Loucy (cell line): ENCODE measurements around the gene SDS.

Source experiments
- H2AFZ ChIP-seq: fragments of 200-600 bp; sonication (generic); 2 replicates; pipeline ENCODE4 v1.6.0; 2016; ENCODE audit warnings: antibody characterized with exemption, mild to moderate bottlenecking, low read length, moderate library complexity
- H3F3A ChIP-seq: fragments of 200-600 bp; 2 replicates; pipeline ENCODE4 v1.6.0; 2016; ENCODE audit warnings: antibody characterized with exemption, low read depth, mild to moderate bottlenecking
- H3K27me3 ChIP-seq: fragments of 200-600 bp; sonication (generic); 2 replicates; pipeline ENCODE4 v1.6.1; 2014; ENCODE audit warnings: low read length, mild to moderate bottlenecking; ENCODE audit not compliant: insufficient read depth, poor library complexity, severe bottlenecking
- H3K36me3 ChIP-seq: fragments of 200-600 bp; sonication (generic); 2 replicates; pipeline ENCODE4 v1.6.1; 2016; ENCODE audit warnings: low read length; ENCODE audit not compliant: insufficient read depth
- H3K4me1 ChIP-seq: fragments of 200-600 bp; sonication (generic); 2 replicates; pipeline ENCODE4 v1.5.1; 2014; ENCODE audit warnings: low read length, mild to moderate bottlenecking; ENCODE audit not compliant: insufficient read depth, poor library complexity, severe bottlenecking
- H3K4me2 ChIP-seq: fragments of 200-600 bp; sonication (generic); 2 replicates; pipeline ENCODE4 v1.6.0; 2014; ENCODE audit warnings: antibody characterized with exemption, low read length, low read depth, mild to moderate bottlenecking; ENCODE audit not compliant: poor library complexity, severe bottlenecking
- H3K4me3 ChIP-seq: fragments of 200-600 bp; sonication (generic); 2 replicates; pipeline ENCODE4 v1.5.1; 2014; ENCODE audit warnings: low read length, mild to moderate bottlenecking, mixed read lengths; ENCODE audit not compliant: poor library complexity, severe bottlenecking
- H3K79me2 ChIP-seq: fragments of 200-600 bp; sonication (generic); 2 replicates; pipeline ENCODE4 v1.6.1; 2014; ENCODE audit warnings: low read length; ENCODE audit not compliant: insufficient read depth
- H3K9ac ChIP-seq: fragments of 200-600 bp; sonication (generic); 2 replicates; pipeline ENCODE4 v1.6.0; 2014; ENCODE audit warnings: mild to moderate bottlenecking, low read depth, low read length, moderate library complexity; ENCODE audit not compliant: poor library complexity, severe bottlenecking
- H3K9me2 ChIP-seq: fragments of 200-600 bp; sonication (generic); replicated peaks from 2 replicates; pipeline ENCODE4 v1.6.1; 2016; ENCODE audit warnings: low read depth, low read length, mixed read lengths
- H3K9me3 ChIP-seq: fragments of 200-600 bp; sonication (generic); 2 replicates; pipeline ENCODE4 v1.6.1; 2014; ENCODE audit warnings: mild to moderate bottlenecking, antibody characterized with exemption, low read length, low read depth; ENCODE audit not compliant: insufficient read depth
- H4K20me1 ChIP-seq: fragments of 200-600 bp; sonication (generic); 2 replicates; pipeline ENCODE4 v1.6.0; 2014; ENCODE audit warnings: antibody characterized with exemption, low read length, mild to moderate bottlenecking; ENCODE audit not compliant: insufficient read depth, poor library complexity, severe bottlenecking
- EZH2phosphoT487 ChIP-seq: fragments of 200-600 bp; IDR thresholded peaks from 2 replicates; pipeline ENCODE4 v1.6.1; 2018; ENCODE audit warnings: antibody characterized with exemption, mild to moderate bottlenecking, moderate library complexity, borderline replicate concordance
- TF ChIP-seq, protein P1 (sequence below): fragments of 200-600 bp; sonication (generic); conservative IDR thresholded peaks from 2 replicates; pipeline ENCODE4 v1.5.1; 2014; ENCODE audit warnings: mild to moderate bottlenecking, antibody characterized with exemption, low read length

Gene SDS

GRCh38 chr12:113373969-113374368 is 29.7 kb downstream of the SDS start:
- H3K9ac ChIP-seq: no peak overlapping the region
- H3K27me3 ChIP-seq: no peaks in the 10 kb centered on the region
- H3K4me3 ChIP-seq: no peak overlapping the region
- H4K20me1 ChIP-seq: no peaks in the 10 kb centered on the region
- H3F3A ChIP-seq: no peaks in the 10 kb centered on the region
- H3K9me2 ChIP-seq: no peaks in the 10 kb centered on the region
- TF ChIP-seq EZH2phosphoT487: no peak
- TF ChIP-seq, protein P1, sequence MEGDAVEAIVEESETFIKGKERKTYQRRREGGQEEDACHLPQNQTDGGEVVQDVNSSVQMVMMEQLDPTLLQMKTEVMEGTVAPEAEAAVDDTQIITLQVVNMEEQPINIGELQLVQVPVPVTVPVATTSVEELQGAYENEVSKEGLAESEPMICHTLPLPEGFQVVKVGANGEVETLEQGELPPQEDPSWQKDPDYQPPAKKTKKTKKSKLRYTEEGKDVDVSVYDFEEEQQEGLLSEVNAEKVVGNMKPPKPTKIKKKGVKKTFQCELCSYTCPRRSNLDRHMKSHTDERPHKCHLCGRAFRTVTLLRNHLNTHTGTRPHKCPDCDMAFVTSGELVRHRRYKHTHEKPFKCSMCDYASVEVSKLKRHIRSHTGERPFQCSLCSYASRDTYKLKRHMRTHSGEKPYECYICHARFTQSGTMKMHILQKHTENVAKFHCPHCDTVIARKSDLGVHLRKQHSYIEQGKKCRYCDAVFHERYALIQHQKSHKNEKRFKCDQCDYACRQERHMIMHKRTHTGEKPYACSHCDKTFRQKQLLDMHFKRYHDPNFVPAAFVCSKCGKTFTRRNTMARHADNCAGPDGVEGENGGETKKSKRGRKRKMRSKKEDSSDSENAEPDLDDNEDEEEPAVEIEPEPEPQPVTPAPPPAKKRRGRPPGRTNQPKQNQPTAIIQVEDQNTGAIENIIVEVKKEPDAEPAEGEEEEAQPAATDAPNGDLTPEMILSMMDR: no peak
- no peaks in the 10 kb centered on the region for H3K4me1 ChIP-seq
- no peak overlapping the region for H2AFZ ChIP-seq
- no peaks in the 10 kb centered on the region for H3K79me2 ChIP-seq
- H3K36me3 ChIP-seq: no peaks in the 10 kb centered on the region
- H3K4me2 ChIP-seq: no peak overlapping the region
- H3K9me3 ChIP-seq: no peaks in the 10 kb centered on the region

- no peaks in the 10 kb centered on the region for H3K27me3 ChIP-seq
- H3K79me2 ChIP-seq: no peaks in the 10 kb centered on the region
- no peaks in the 10 kb centered on the region for H4K20me1 ChIP-seq
- H3F3A ChIP-seq: no peaks in the 10 kb centered on the region
- H3K9ac ChIP-seq: no peak overlapping the region
- no peaks in the 10 kb centered on the region for H3K9me3 ChIP-seq
- no peak overlapping the region for H2AFZ ChIP-seq
- no peak overlapping the region for H3K4me2 ChIP-seq
- H3K9me2 ChIP-seq: no peaks in the 10 kb centered on the region
- H3K4me3 ChIP-seq: no peak overlapping the region
- no peaks in the 10 kb centered on the region for H3K4me1 ChIP-seq
- H3K36me3 ChIP-seq: no peaks in the 10 kb centered on the region
- TF ChIP-seq EZH2phosphoT487: no peak
- TF ChIP-seq, protein P1: no peak
Measured at GRCh38 chr12:113373440-113373839, 30.2 kb downstream of the SDS start.

GRCh38 chr12:113372371-113372770 is 31.3 kb downstream of the SDS start:
- no peaks in the 10 kb centered on the region for H3K79me2 ChIP-seq
- H3K9me3 ChIP-seq: no peaks in the 10 kb centered on the region
- no peaks in the 10 kb centered on the region for H3K4me1 ChIP-seq
- no peaks in the 10 kb centered on the region for H3K9me2 ChIP-seq
- H3F3A ChIP-seq: no peaks in the 10 kb centered on the region
- TF ChIP-seq EZH2phosphoT487: no peak
- TF ChIP-seq, protein P1: no peak
- H3K4me2 ChIP-seq: no peak overlapping the region
- H3K4me3 ChIP-seq: no peak overlapping the region
- no peaks in the 10 kb centered on the region for H3K27me3 ChIP-seq
- no peaks in the 10 kb centered on the region for H3K36me3 ChIP-seq
- H4K20me1 ChIP-seq: no peaks in the 10 kb centered on the region
- H3K9ac ChIP-seq: no peak overlapping the region
- H2AFZ ChIP-seq: no peak overlapping the region
